GM18907 (cell line): ENCODE measurements around the gene ITSN1.

Experiments used
- ATAC-seq: cut with Tn5 transposase; IDR thresholded peaks from one replicate; pipeline ENCODE4 v1.9.1; 2021; ENCODE audit warnings: mild to moderate bottlenecking, moderate library complexity; ENCODE audit not compliant: unreplicated experiment

Gene ITSN1

GRCh38 chr21:33881689-33882440 lies 239.6 kb downstream of the ITSN1 start:
- no peak for ATAC-seq

GRCh38 chr21:33883118-33883517 lies 240.8 kb downstream of the ITSN1 start:
- ATAC-seq = no peak

GRCh38 chr21:33884376-33885171 lies 242.3 kb downstream of the ITSN1 start:
- no peak for ATAC-seq

GRCh38 chr21:33885172-33885514 lies 242.8 kb downstream of the ITSN1 start:
- no peak for ATAC-seq

GRCh38 chr21:33886321-33886720 lies 244.0 kb downstream of the ITSN1 start:
- no peak for ATAC-seq

- ATAC-seq = no peak
Measured at GRCh38 chr21:33890187-33890586, 247.9 kb downstream of the ITSN1 start.

GRCh38 chr21:33892853-33893252 lies 250.6 kb downstream of the ITSN1 start:
- ATAC-seq = no peak

GRCh38 chr21:33893917-33894316 lies 251.6 kb downstream of the ITSN1 start:
- no peak for ATAC-seq

GRCh38 chr21:33894736-33895288 lies 252.5 kb downstream of the ITSN1 start:
- no peak for ATAC-seq

- no peak for ATAC-seq
Measured at GRCh38 chr21:33895356-33895755, 253.1 kb downstream of the ITSN1 start.

- no peak for ATAC-seq
Measured at GRCh38 chr21:33896691-33897090, 254.4 kb downstream of the ITSN1 start.

- ATAC-seq = no peak
Measured at GRCh38 chr21:33897098-33897497, 254.8 kb downstream of the ITSN1 start.

- ATAC-seq = no peak
Measured at GRCh38 chr21:33897739-33898138, 255.4 kb downstream of the ITSN1 start.

GRCh38 chr21:33898586-33898985 lies 256.3 kb downstream of the ITSN1 start:
- ATAC-seq = no peak

GRCh38 chr21:33899199-33899598 lies 256.9 kb downstream of the ITSN1 start:
- ATAC-seq = no peak

GRCh38 chr21:33901412-33902288 lies 259.3 kb downstream of the ITSN1 start:
- ATAC-seq = no peak

GRCh38 chr21:33902349-33902748 lies 260.0 kb downstream of the ITSN1 start:
- ATAC-seq = no peak

GRCh38 chr21:33904041-33904440 lies 261.7 kb downstream of the ITSN1 start:
- no peak for ATAC-seq

GRCh38 chr21:33908760-33909159 lies 266.5 kb downstream of the ITSN1 start:
- no peak for ATAC-seq

- no peak for ATAC-seq
Measured at GRCh38 chr21:33909756-33910155, 267.5 kb downstream of the ITSN1 start.

GRCh38 chr21:33914188-33914587 lies 271.9 kb downstream of the ITSN1 start:
- ATAC-seq = no peak
